ENCODE results near the gene CTIF.
"Not testable (repeated sequence)": the region's sequence is repeated elsewhere in the genome, so short reads cannot be mapped to it uniquely, and the experiment has no call there.

The CTIF gene

GRCh38 chr18:48867978-48868377, 329.1 kb downstream of the CTIF start:
- H3K9me3 ChIP-seq (ENCODE audit: control insufficient read depth, low read length) = no peaks in the 10 kb centered on the region

GRCh38 chr18:48868468-48869466, 329.9 kb downstream of the CTIF start:
- no peak overlapping the region for H3K27ac ChIP-seq
- no peak for TF ChIP-seq CTCF (IDR thresholded peaks at IDR 0.05)

More at GRCh38 chr18:48867978-48868377, 329.1 kb downstream of the CTIF start:
- no peak overlapping the region for H3K9ac ChIP-seq
- no peaks in the 10 kb centered on the region for H3K36me3 ChIP-seq (ENCODE audit: control insufficient read depth, insufficient read depth, low read length)
- H3K27me3 ChIP-seq (ENCODE audit: control insufficient read depth, insufficient read depth, low read length) = no peaks in the 10 kb centered on the region
- H3K4me1 ChIP-seq = no peaks in the 10 kb centered on the region
- no peak for TF ChIP-seq CTCF (IDR thresholded peaks at IDR 0.05)
- no peak overlapping the region for H3K4me2 ChIP-seq (ENCODE audit: low read length)
- H3K4me3 ChIP-seq (ENCODE audit: low read depth, low read length) = no peak overlapping the region
- no peaks in the 10 kb centered on the region for H3K79me2 ChIP-seq
- H3K27ac ChIP-seq = no peak overlapping the region
- no peak overlapping the region for H2AFZ ChIP-seq

GRCh38 chr18:48869591-48869990, 330.8 kb downstream of the CTIF start:
- H3K4me3 ChIP-seq (ENCODE audit: low read depth, low read length) = no peak overlapping the region
- no peaks in the 10 kb centered on the region for H3K4me1 ChIP-seq
- no peaks in the 10 kb centered on the region for H3K79me2 ChIP-seq
- H3K27me3 ChIP-seq (ENCODE audit: control insufficient read depth, insufficient read depth, low read length) = no peaks in the 10 kb centered on the region
- no peak overlapping the region for H2AFZ ChIP-seq
- no peaks in the 10 kb centered on the region for H3K36me3 ChIP-seq (ENCODE audit: control insufficient read depth, insufficient read depth, low read length)
- no peak overlapping the region for H3K9ac ChIP-seq
- H3K4me2 ChIP-seq (ENCODE audit: low read length) = no peak overlapping the region
- TF ChIP-seq CTCF (IDR thresholded peaks at IDR 0.05) = no peak
- H3K27ac ChIP-seq = no peak overlapping the region
- H3K9me3 ChIP-seq (ENCODE audit: control insufficient read depth, low read length) = no peaks in the 10 kb centered on the region

More at GRCh38 chr18:48868468-48869466, 329.9 kb downstream of the CTIF start:
- H3K9ac ChIP-seq = no peak overlapping the region
- no peaks in the 10 kb centered on the region for H3K36me3 ChIP-seq (ENCODE audit: control insufficient read depth, insufficient read depth, low read length)
- peak overlapping the region; percentile 6 for H2AFZ ChIP-seq
- H3K4me1 ChIP-seq = no peaks in the 10 kb centered on the region
- no peaks in the 10 kb centered on the region for H3K27me3 ChIP-seq (ENCODE audit: control insufficient read depth, insufficient read depth, low read length)
- H3K4me3 ChIP-seq (ENCODE audit: low read depth, low read length) = no peak overlapping the region
- no peak overlapping the region for H3K4me2 ChIP-seq (ENCODE audit: low read length)
- no peaks in the 10 kb centered on the region for H3K79me2 ChIP-seq
- H3K9me3 ChIP-seq (ENCODE audit: control insufficient read depth, low read length) = no peaks in the 10 kb centered on the region

- not testable (repeated sequence) for H3K4me2 ChIP-seq (ENCODE audit: low read length); H3K4me3 ChIP-seq (ENCODE audit: low read depth, low read length); H3K79me2 ChIP-seq; H3K27me3 ChIP-seq (ENCODE audit: control insufficient read depth, insufficient read depth, low read length); H3K9ac ChIP-seq; H2AFZ ChIP-seq; H3K27ac ChIP-seq; H3K36me3 ChIP-seq (ENCODE audit: control insufficient read depth, insufficient read depth, low read length); H3K4me1 ChIP-seq; H3K9me3 ChIP-seq (ENCODE audit: control insufficient read depth, low read length)
These were observed 332.1 kb downstream of the CTIF start for GRCh38 chr18:48870926-48871325.

GRCh38 chr18:48871391-48872166, 332.7 kb downstream of the CTIF start:
- Histone ChIP-seq H3K79me2 (no peaks in the 10 kb centered on the region), H3K4me3 (ENCODE audit: low read depth, low read length) (no peak overlapping the region), H3K36me3 (ENCODE audit: control insufficient read depth, insufficient read depth, low read length) (no peaks in the 10 kb centered on the region), H3K4me1 (no peaks in the 10 kb centered on the region), H3K9ac (no peak overlapping the region), H3K9me3 (ENCODE audit: control insufficient read depth, low read length) (no peaks in the 10 kb centered on the region), H2AFZ (no peak overlapping the region), H3K27me3 (ENCODE audit: control insufficient read depth, insufficient read depth, low read length) (no peaks in the 10 kb centered on the region), H3K27ac (no peak overlapping the region), H3K4me2 (ENCODE audit: low read length) (no peak overlapping the region)
- TF ChIP-seq CTCF (IDR thresholded peaks at IDR 0.05) = no peak
